HL-60/S4 (cell line): ENCODE measurements around the gene RFX2.
"Not testable (repeated sequence)": the region's sequence is repeated elsewhere in the genome, so short reads cannot be mapped to it uniquely, and the experiment has no call there.

Experiments used
- in situ Hi-C: fragments of 300-500 bp; cut with MboI; formaldehyde crosslinking; loops from 2 replicates; pipeline ENCODE4 v1.14.3; 2022; ENCODE audit warnings: low sequenced_read_pairs

The RFX2 gene

DNA sequence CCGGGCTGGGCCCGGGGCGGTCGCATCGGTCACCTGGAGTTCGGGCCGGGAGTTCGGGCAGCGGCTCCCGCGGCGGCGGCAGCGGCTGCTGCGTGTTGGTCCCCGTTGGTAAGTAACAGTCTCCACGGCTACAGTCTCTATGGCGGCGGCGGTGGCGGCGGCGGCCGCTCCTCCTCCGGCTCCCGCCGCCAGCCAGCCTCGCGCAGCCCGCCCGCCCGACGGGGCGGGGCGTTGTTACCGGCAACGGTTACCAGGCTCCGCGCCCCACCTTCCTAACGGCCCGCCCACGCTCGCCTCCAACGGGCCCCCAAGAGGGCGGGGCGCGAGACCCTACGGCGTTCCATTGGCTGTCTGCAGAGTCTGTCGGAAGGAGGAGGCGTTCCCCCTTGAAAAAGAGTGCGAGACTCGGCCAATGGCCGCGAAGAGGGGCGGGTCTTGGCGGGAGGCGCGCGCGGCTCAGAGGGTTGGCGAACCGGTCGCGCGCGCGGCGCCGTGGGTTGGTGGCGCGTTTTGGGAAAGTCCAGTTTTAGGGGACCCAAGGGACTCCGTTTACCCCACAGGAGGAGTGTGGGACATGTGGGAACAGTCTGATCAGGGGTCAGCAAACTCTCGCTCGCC lies at the start of gene RFX2:
TSS of gene RFX2 (minus strand) at position 141 of the 618 bp plus-strand sequence. CDS start 63,004 bp downstream, outside the sequence.
- in situ Hi-C loops: no loop called here

GRCh38 chr19:6156033-6156432 lies 45.7 kb upstream of the RFX2 start:
- in situ Hi-C loops: no loop called here

GRCh38 chr19:6150289-6150688 lies 40.0 kb upstream of the RFX2 start:
- in situ Hi-C loops: no loop called here

DNA sequence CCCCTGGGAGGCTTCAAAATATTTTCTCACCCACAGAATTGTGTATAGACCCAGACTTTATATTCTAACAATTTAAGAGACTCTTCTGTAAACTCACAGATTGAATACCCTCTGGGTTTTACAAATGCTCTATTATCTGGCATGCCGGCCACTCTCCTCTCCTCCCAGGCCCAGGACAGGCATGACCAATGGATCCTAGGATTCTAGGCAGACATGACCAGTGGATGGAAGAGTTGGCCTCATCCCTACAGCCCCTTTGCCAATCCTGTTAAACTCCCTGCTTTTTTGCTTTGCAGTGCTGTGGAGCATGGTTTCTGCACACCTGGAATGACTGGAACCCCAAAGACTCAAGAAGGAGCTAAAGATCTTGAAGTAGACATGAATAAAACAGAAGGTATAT lies 30.9 kb upstream of the RFX2 start:
- in situ Hi-C loops: no loop called here

- in situ Hi-C loops: no loop called here
Observed at GRCh38 chr19:6138511-6138910, 28.2 kb upstream of the RFX2 start.

- in situ Hi-C loops: no loop called here
Observed at GRCh38 chr19:6138066-6138465, 27.8 kb upstream of the RFX2 start.

GRCh38 chr19:6133231-6133630 lies 22.9 kb upstream of the RFX2 start:
- in situ Hi-C loops: no loop called here

DNA sequence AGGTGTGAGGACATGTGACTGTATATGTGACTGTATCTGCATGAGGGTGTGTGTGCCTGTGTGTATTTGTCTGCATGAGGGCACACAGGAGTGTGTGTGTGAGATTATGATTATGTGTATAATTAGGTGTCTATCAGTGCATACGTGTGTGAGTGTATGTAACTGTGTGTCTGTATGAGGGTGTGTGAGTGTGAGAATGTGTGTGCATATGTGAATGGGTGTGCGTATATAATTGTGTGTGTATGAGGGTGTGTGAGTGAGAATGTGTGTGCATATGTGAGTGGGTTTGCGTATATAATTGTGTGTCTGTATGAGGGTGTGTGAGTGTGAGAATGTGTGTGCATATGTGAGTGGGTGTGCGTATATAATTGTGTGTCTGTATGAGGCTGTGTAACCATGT lies 22.2 kb upstream of the RFX2 start:
- in situ Hi-C loops: no loop called here

DNA sequence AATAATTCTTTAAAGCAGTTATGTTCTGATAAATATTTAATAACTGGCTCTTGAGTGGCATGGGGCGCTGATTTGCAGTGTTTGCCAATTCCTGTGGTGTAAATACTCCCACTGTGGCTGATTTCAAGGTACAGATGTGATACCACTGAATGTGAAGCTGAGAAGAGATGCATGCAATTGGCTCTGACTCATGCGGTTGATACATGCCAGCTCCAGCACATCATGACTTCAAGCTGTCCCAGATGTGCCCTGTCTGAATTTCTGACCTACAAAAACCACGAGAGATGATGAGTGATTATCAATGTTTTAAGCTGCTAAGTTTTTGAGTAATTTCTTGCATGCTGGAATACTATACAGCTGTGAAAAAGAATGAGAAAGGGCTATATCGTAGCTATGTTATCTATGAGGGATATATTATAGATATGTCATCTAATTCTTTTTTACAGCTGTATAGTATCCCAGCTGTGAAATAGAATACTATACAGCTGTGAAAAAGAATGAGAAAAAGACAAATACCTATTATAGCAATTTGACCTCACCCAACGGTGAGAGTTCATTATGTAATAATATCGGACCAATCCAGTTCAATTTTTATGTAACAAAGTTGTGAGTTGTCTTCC lies 17.5 kb upstream of the RFX2 start:
- in situ Hi-C loops: no loop called here

- in situ Hi-C loops: no loop called here
Observed at GRCh38 chr19:6126335-6126974, 16.2 kb upstream of the RFX2 start.

DNA sequence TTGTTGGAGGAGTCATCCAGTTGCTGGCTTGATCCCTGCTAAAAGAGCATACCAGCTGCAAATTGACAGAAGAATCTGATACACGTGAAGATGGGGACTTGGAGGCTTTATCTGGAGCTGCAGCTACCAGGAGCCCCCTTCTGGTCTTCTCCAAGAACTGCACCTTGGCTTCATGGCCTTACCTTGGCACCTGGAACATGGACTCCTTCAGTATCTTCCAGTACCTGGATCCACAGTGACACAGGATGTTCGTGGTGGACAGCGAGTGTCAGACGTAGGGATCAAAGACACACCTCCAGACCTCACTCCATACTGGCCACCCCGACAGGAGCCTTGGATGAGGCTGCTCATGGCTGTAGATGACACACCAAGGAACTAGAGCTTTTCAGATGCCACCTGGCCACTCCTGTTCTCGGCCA lies 15.3 kb upstream of the RFX2 start:
- in situ Hi-C loops: no loop called here

DNA sequence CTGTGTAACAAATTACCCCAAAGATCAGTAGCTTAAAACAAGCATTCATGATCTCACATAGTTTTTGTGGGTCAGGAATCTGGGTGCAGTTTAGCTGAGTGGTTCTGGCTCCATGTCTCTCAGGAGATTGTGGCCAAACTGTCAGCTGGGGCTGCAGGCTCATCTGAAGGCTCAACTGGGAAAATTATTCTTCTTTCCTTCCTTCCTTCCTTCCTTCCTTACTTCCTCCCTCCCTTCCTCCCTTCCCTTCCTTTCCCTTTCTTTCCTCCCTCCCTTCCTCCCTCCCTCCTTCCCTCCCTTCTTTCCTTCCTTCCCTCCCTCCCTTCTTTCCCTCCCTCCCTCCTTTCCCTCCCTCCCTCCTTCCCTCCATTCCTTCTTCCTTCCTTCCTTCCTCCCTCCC lies 8.7 kb upstream of the RFX2 start:
- in situ Hi-C loops: loop anchor here (5.0 kb wide), 1 partner anchor 62 kb away; no protein-coding TSS in a partner anchor

DNA sequence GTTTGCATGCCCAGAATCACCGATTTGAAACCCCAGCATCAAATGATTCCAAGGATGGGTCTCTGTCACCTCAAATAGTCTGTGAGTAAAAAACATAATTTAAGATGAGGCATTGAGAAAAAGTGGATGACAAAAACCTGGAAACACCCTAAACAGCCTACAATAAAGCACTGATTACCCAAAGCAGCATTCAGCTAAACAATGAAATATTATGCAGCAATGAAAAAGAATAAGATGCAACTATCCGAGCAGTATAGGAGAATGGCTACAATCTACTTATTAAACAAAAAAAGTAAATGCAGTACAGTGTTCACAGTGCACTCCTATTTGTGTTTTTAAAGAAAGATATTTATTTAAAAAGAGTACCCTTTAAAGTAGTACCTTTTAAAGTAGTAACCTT lies 7.7 kb upstream of the RFX2 start:
- in situ Hi-C loops: loop anchor here (5.0 kb wide), 1 partner anchor 61 kb away; no protein-coding TSS in a partner anchor

- in situ Hi-C loops: loop anchor here (5.0 kb wide), 1 partner anchor 60 kb away; no protein-coding TSS in a partner anchor
Observed at GRCh38 chr19:6117534-6117933, 7.2 kb upstream of the RFX2 start.

DNA sequence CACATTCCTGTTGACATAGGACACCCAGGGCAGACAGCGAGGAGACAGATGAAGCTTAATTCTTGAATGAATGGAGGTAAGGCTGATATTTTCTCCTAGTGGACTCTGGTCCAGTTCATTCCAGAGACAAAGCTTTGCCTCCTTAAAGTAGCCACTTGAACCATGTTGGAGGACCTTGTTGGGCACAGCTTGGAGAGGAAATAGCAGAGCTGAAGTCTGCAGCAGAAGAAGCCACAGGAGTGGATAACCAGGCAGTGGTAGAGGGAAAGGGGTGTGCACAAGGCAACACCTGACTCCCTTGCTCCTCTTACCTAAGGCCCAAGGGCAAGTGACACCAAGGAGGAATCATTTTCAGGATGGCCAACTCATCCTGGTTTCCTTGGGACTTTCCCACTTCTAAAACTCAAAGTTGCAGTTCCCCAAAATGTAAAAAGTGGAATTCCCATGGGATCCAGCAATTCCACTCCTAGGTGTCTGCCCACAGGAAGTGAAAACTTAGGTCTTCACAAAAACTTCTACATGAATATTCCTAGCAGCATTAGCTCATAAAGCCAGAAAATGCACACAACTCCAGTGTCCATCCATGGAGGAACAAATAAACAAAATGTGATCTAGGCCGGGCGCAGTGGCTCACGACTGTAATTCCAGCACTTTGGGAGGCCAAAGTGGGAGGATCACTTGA lies 6.6 kb upstream of the RFX2 start:
- in situ Hi-C loops: loop anchor here (5.0 kb wide), 1 partner anchor 60 kb away; no protein-coding TSS in a partner anchor

DNA sequence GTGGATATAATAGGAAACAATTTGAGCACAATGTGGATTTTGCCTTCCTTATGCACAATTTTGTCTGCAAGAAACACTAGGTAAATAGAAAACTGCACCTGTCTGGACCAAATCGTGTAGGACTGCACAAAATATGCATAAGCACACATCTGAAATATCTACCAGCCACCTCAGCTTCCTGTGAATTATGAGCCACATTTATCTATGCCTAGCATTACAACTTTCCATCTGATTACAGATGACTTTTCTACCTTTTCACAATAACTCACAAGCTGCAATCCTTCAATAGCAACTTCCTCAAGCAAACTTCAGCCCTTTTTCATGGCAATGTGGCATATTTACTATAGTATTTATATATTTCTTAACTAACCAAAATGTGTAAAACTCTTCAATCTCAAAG lies 5.7 kb upstream of the RFX2 start:
- in situ Hi-C loops: loop anchor here (5.0 kb wide), 1 partner anchor 59 kb away; no protein-coding TSS in a partner anchor

DNA sequence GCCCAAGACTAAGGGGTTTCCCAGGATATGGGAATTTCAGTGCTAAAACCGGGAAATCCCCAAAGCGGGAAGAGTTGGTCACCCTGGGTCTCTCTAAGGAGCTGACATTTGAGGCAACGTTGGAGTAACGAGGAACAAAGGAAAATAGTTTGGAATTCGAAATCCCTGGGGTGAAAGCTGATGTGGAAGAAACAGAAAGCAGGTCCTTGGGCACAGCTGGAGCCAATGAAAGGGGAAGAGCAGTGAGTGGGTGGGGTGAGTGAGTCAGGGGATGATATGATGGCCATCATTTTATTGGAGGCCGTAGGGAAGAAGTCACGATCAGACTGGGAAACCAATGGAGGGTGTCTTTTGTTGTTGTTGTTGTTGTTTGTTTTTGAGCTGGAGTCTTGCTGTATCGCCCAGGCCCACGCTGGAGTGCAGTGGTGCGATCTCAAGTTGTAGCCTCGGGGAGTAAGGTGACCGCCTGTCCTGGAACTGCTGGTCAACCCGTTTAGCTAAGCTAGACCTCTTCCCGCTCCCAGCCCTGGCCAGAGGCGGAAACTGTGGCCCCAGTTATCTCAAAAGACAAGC lies 3.4 kb upstream of the RFX2 start:
- in situ Hi-C loops: no loop called here

DNA sequence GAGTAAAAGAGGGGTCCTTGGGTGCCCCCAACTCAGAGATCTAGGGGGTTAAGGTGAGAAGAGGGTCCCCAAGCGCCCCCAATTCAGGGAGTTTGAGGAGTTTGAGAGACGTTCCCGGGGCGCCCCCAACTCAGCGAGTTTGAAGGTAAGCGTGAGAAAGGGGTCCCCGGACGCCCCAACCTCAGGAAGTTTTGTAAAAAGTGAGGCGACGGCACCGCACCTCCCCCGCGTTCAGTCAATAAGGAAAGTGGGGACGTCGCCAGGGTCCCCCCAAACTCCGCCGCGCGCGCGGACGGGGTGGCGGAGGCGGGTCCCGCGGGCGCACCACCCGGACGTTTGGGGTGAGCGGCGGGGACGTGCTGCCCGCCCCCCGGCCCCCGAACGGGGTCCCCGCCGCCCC lies 353 bp downstream of the RFX2 start:
- in situ Hi-C loops: no loop called here

DNA sequence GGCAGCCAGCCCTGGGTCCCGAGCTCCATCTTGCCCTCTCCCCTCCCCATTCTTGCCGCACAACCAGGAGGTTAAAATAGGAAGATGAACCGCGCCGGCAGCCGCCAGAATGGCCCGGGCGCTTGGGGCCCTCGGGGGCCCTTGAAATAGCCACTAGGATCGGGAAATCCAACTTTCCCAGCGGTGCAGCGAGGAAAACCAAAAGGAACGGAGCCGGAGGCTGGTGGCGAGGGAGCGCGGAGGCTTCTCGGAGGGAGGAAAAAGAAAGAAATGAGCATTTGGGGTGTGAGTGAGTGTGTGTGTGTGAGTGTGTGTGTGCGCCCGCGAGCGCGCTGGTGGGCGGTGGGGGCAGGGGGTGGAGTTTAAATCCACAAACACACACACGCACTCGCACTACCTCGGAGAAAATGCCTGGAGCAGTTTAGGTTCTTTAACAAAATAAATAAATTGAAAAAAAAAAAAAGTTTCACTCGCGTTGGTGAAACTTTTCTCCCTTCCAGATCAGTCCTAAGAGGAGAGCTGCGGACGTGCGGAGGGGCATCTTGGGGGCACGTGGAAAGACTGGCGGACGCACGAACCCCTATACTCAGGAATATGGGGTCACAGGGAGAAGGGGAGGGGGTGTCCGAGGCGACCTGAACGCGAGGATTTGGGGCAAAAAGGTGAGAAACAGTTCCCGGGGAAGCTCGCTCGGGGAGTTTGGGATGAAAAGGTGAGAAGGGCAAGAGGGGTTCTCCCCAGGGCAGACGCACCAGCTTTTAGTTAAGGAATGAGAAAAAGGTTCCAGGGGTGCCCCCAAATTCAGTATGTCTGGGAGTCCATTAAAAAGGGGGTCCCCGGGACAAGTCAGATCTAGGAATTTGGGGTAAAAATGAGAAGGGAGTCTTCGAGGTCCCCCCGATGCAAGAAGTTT lies 1.3 kb downstream of the RFX2 start:
- in situ Hi-C loops: no loop called here

GRCh38 chr19:6106643-6107294 lies 3.5 kb downstream of the RFX2 start:
- in situ Hi-C loops: not testable (repeated sequence)
